Chondrocyte (in vitro differentiated cells): Measurements from ENCODE around the gene DYNLRB1. TPM values are rescaled to one million over a fixed set of nuclear protein-coding genes. Genes with fewer than 3 reads are reported as not detected.

Source experiments
- DNase-seq: peaks from one replicate; pipeline ENCODE4 v3.0.0; 2021; ENCODE audit warnings: mixed read lengths, low spot score
- H3K27ac Mint-ChIP-seq: one replicate; pipeline ENCODE4 v1.8.0; 2021; ENCODE audit warnings: mild to moderate bottlenecking, moderate library complexity, mixed read lengths; ENCODE audit not compliant: unreplicated experiment
- H3K27me3 Mint-ChIP-seq: 2 replicates; pipeline ENCODE4 v1.8.0; 2021; ENCODE audit warnings: low read depth, mixed read lengths
- H3K36me3 Mint-ChIP-seq: 2 replicates; pipeline ENCODE4 v1.8.0; 2021; ENCODE audit warnings: low read depth, mixed read lengths
- H3K4me1 Mint-ChIP-seq: 2 replicates; pipeline ENCODE4 v1.8.0; 2021; ENCODE audit warnings: low read depth, mild to moderate bottlenecking, mixed read lengths
- H3K4me3 Mint-ChIP-seq: one replicate; pipeline ENCODE4 v1.8.0; 2021; ENCODE audit warnings: mild to moderate bottlenecking, moderate library complexity, mixed read lengths; ENCODE audit not compliant: unreplicated experiment
- H3K9me3 Mint-ChIP-seq: 2 replicates; pipeline ENCODE4 v1.8.0; 2021; ENCODE audit warnings: low read depth, mixed read lengths
- CTCF ChIP-seq: fragments of 200-600 bp; sonication (generic); IDR thresholded peaks from 2 replicates; pipeline ENCODE4 v1.5.0; 2021; ENCODE audit warnings: antibody characterized with exemption, mild to moderate bottlenecking, moderate library complexity
- long read RNA-seq: library from polyadenylated mRNA; stranded (forward); transcript quantifications from one replicate; pipeline ENCODE4 v2.0.0, GENCODE V29; 2021
- total RNA-seq: library from RNA; stranded (reverse); gene quantifications from 3 replicates; pipeline ENCODE4 v1.2.1, GENCODE V29; 2021

DYNLRB1 gene
- total RNA-seq = 111 to 204 TPM (median 199 TPM) in 3 replicates
- long read RNA-seq, transcript DYNLRB1-202 (4 exons, 675 nt) = major isoform, 106 of 120 reads
- long read RNA-seq, partial matches to known transcripts = 7 of 120 reads
- long read RNA-seq, other reads (novel, unspliced or antisense) = 7 of 120 reads

- Mint-ChIP-seq H3K4me3 (peak within 1 kb of the TSS; percentile 90), H3K27me3 (no peaks in the 10 kb centered on the region), H3K4me1 (peaks cover 49% of the 10 kb centered on the region), H3K9me3 (no peaks in the 10 kb centered on the region), H3K36me3 (peaks cover 17% of the 10 kb centered on the region), H3K27ac (peak within 1 kb of the TSS; percentile 100)
- TF ChIP-seq CTCF = no peak
- DNase-seq = peak; percentile 100
Measured at GRCh38 chr20:34516247-34517113, at the start of gene DYNLRB1. DYNLRB1 (plus strand) TSS chr20:34516422; CDS start chr20:34516459, 37 bp downstream.

GRCh38 chr20:34468951-34469350 lies 47.3 kb upstream of the DYNLRB1 start:
- no peaks in the 10 kb centered on the region for H3K27me3 Mint-ChIP-seq
- H3K9me3 Mint-ChIP-seq = no peaks in the 10 kb centered on the region
- peaks cover 35% of the 10 kb centered on the region for H3K36me3 Mint-ChIP-seq
- no peak overlapping the region for H3K4me3 Mint-ChIP-seq
- no peak for DNase-seq
- no peak for TF ChIP-seq CTCF
- H3K27ac Mint-ChIP-seq = peak overlapping the region; percentile 69
- H3K4me1 Mint-ChIP-seq = peaks cover 44% of the 10 kb centered on the region

GRCh38 chr20:34472246-34472925 lies 43.8 kb upstream of the DYNLRB1 start:
- DNase-seq = no peak
- H3K4me3 Mint-ChIP-seq = no peak overlapping the region
- H3K36me3 Mint-ChIP-seq = peaks cover 35% of the 10 kb centered on the region
- H3K9me3 Mint-ChIP-seq = no peaks in the 10 kb centered on the region
- H3K27me3 Mint-ChIP-seq = no peaks in the 10 kb centered on the region
- H3K27ac Mint-ChIP-seq = peak overlapping the region; percentile 93
- TF ChIP-seq CTCF = no peak
- H3K4me1 Mint-ChIP-seq = peaks cover 40% of the 10 kb centered on the region

- Mint-ChIP-seq H3K4me1 (peaks cover 35% of the 10 kb centered on the region), H3K36me3 (peaks cover 33% of the 10 kb centered on the region), H3K27ac (peak overlapping the region; percentile 93), H3K27me3 (no peaks in the 10 kb centered on the region), H3K9me3 (no peaks in the 10 kb centered on the region), H3K4me3 (no peak overlapping the region)
- TF ChIP-seq CTCF = peak; percentile 65
- no peak for DNase-seq
Measured at GRCh38 chr20:34473262-34473883, 42.8 kb upstream of the DYNLRB1 start.
